Measurements from ENCODE around the gene UBAP2L.

UBAP2L gene

DNA sequence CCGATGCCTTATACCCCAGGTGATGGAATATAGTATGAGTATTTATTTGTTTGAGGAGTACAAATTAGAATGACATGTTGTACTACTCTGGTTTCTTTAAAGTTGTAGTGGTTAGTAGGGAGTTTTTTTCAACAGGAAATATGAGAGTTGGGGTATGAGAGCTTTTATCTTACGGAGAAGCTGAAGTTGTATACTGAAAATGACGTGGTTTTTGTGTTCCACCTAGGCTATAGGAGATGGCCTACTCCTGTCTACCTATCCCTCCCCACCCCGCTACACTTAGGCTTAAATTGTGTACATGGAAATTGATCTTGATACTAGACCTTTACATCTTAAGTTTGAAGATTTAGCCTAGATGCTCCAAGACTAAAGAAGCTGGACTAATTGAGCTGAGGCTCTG is 44.8 kb downstream of the UBAP2L start:
- Histone ChIP-seq H3K27me3 (ENCODE audit: insufficient read depth, low read depth) (no peaks in the 10 kb centered on the region), H3K79me2 (ENCODE audit: insufficient read depth, low read depth) (no peaks in the 10 kb centered on the region), H3K4me3 (IDR thresholded peaks at IDR 0.05; ENCODE audit: insufficient read depth, low read depth, low read length) (no peak overlapping the region), H3K4me1 (ENCODE audit: low read depth, poor library complexity, severe bottlenecking) (peaks cover 12% of the 10 kb centered on the region), H3K36me3 (ENCODE audit: insufficient read depth) (peaks cover 13% of the 10 kb centered on the region; the same call in 1 of the 2 replicates), H3K27ac (no peak overlapping the region), H2AFZ (ENCODE audit: low read depth) (no peak overlapping the region), H4K20me1 (ENCODE audit: insufficient read depth) (no peaks in the 10 kb centered on the region), H3K4me2 (no peak overlapping the region), H3K9ac (no peak overlapping the region)
- TF ChIP-seq, protein P1, sequence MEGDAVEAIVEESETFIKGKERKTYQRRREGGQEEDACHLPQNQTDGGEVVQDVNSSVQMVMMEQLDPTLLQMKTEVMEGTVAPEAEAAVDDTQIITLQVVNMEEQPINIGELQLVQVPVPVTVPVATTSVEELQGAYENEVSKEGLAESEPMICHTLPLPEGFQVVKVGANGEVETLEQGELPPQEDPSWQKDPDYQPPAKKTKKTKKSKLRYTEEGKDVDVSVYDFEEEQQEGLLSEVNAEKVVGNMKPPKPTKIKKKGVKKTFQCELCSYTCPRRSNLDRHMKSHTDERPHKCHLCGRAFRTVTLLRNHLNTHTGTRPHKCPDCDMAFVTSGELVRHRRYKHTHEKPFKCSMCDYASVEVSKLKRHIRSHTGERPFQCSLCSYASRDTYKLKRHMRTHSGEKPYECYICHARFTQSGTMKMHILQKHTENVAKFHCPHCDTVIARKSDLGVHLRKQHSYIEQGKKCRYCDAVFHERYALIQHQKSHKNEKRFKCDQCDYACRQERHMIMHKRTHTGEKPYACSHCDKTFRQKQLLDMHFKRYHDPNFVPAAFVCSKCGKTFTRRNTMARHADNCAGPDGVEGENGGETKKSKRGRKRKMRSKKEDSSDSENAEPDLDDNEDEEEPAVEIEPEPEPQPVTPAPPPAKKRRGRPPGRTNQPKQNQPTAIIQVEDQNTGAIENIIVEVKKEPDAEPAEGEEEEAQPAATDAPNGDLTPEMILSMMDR (conservative IDR thresholded peaks at IDR 0.05; ENCODE audit: low read depth, low read length) = no peak

DNA sequence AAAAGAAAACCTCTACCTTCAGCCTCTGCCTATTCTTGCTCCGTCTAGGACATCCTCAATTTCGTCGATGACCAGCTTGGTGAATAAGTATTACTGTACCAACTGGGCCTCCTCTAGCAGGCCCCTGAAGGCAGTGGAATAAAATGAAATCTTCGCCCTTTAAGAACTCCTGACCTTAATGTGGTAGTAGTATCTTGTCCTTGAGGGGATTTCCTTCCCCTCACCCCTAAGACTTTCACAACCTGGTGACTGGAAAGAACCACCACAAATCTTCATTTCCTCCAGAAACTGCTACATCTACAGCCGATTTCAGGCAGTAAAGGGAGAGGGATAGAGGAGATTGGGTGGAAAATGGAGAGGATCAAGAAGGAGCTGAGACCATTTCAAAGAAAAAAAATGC is 50.1 kb downstream of the UBAP2L start:
- Histone ChIP-seq H3K36me3 (ENCODE audit: insufficient read depth) (peaks cover 9% of the 10 kb centered on the region; the same call in 1 of the 2 replicates), H3K79me2 (ENCODE audit: insufficient read depth, low read depth) (peaks cover 18% of the 10 kb centered on the region), H3K27me3 (ENCODE audit: insufficient read depth, low read depth) (no peaks in the 10 kb centered on the region), H3K9ac (no peak overlapping the region), H3K4me2 (peak overlapping the region; percentile 65; the same call in 1 of the 2 replicates), H4K20me1 (ENCODE audit: insufficient read depth) (no peaks in the 10 kb centered on the region), H3K27ac (peak overlapping the region; percentile 63; the same call in 1 of the 2 replicates), H2AFZ (ENCODE audit: low read depth) (no peak overlapping the region), H3K4me3 (IDR thresholded peaks at IDR 0.05; ENCODE audit: insufficient read depth, low read depth, low read length) (no peak overlapping the region), H3K4me1 (ENCODE audit: low read depth, poor library complexity, severe bottlenecking) (peaks cover 41% of the 10 kb centered on the region)
- TF ChIP-seq, protein P1 (conservative IDR thresholded peaks at IDR 0.05; ENCODE audit: low read depth, low read length) = no peak

DNA sequence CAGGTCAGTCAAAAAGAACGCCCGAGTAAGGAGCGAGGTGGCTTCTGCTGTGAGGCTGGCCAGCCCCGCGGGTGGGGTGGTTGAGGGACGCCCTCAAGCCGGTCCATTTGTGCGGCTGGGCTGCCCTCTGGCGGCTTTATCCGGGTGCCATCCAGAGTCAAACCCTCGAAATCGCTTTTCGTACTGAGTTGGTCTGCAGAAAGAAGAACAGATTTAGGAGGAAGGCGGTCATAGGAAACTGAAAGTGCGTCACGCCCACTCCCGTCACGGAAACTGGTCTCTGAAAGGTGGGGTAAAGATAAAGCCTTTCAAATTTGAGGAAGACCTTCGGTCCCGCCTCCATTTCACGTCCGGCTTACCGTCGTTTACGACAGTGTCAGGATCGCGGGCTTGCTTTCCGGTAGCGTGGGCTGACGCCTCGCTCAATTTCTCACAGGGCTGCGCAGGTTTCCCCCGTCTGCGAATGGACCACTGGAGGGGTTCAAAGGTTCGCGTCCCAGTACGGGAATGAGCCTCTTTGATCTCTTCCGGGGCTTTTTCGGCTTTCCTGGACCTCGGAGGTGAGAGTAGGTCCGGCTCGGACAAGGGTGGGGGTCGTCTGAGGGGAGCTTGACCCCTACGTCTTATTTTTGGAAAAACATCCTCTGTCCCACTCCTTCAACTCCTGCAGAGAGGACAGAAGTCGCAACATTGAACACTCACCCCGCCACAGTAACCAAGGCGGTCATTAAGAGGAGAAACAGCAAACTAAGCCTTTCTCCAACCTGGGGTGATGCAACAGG is 51.7 kb downstream of the UBAP2L start, which contains the start of gene HAX1:
HAX1 (plus strand) TSS at position 413 of the 782 bp plus-strand sequence; CDS start at position 508, 95 bp downstream.
- Histone ChIP-seq H3K36me3 (ENCODE audit: insufficient read depth) (peaks cover 17% of the 10 kb centered on the region; the same call in 1 of the 2 replicates), H3K4me3 (IDR thresholded peaks at IDR 0.05; ENCODE audit: insufficient read depth, low read depth, low read length) (peak within 1 kb of the TSS; percentile 99), H4K20me1 (ENCODE audit: insufficient read depth) (no peaks in the 10 kb centered on the region), H3K27ac (peak within 1 kb of the TSS; percentile 63), H3K4me1 (ENCODE audit: low read depth, poor library complexity, severe bottlenecking) (peaks cover 41% of the 10 kb centered on the region), H3K4me2 (peak within 1 kb of the TSS; percentile 87), H3K9ac (peak within 1 kb of the TSS; percentile 83), H2AFZ (ENCODE audit: low read depth) (peak within 1 kb of the TSS; percentile 77), H3K27me3 (ENCODE audit: insufficient read depth, low read depth) (no peaks in the 10 kb centered on the region), H3K79me2 (ENCODE audit: insufficient read depth, low read depth) (peaks cover 18% of the 10 kb centered on the region)
- TF ChIP-seq, protein P1 (conservative IDR thresholded peaks at IDR 0.05; ENCODE audit: low read depth, low read length) = peak; percentile 99

DNA sequence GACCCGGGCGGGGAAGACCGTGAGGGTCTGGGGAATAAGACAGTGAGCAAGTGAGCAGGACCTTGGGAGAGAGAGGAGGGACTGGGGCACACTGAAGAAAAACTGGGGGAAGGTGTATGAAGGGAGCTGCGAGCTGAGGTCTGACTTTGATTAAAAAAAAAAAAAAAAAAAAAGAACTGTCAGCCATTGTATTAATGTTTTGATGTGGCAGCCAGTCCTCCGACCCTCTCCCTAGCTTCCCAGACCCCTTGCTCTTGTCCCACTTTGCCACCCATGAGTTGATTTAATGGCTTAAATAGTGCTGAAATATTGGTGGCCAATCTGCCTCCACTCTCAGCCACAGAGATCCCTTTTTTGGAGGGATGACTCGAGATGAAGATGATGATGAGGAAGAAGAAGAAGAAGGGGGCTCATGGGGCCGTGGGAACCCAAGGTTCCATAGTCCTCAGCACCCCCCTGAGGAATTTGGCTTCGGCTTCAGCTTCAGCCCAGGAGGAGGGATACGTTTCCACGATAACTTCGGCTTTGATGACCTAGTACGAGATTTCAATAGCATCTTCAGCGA is 52.3 kb downstream of the UBAP2L start:
- Histone ChIP-seq H3K36me3 (ENCODE audit: insufficient read depth) (peaks cover 17% of the 10 kb centered on the region; the same call in 1 of the 2 replicates), H3K4me3 (IDR thresholded peaks at IDR 0.05; ENCODE audit: insufficient read depth, low read depth, low read length) (peak overlapping the region; percentile 99), H2AFZ (ENCODE audit: low read depth) (peak overlapping the region; percentile 77), H4K20me1 (ENCODE audit: insufficient read depth) (no peaks in the 10 kb centered on the region), H3K79me2 (ENCODE audit: insufficient read depth, low read depth) (peaks cover 18% of the 10 kb centered on the region), H3K27me3 (ENCODE audit: insufficient read depth, low read depth) (no peaks in the 10 kb centered on the region), H3K4me1 (ENCODE audit: low read depth, poor library complexity, severe bottlenecking) (peaks cover 41% of the 10 kb centered on the region), H3K9ac (peak overlapping the region; percentile 83), H3K27ac (peak overlapping the region; percentile 63), H3K4me2 (peak overlapping the region; percentile 87)
- TF ChIP-seq, protein P1 (conservative IDR thresholded peaks at IDR 0.05; ENCODE audit: low read depth, low read length) = no peak

All from KMS-11 (cell line).